ENCODE results near the gene PPP1R15A.

PPP1R15A gene

DNA sequence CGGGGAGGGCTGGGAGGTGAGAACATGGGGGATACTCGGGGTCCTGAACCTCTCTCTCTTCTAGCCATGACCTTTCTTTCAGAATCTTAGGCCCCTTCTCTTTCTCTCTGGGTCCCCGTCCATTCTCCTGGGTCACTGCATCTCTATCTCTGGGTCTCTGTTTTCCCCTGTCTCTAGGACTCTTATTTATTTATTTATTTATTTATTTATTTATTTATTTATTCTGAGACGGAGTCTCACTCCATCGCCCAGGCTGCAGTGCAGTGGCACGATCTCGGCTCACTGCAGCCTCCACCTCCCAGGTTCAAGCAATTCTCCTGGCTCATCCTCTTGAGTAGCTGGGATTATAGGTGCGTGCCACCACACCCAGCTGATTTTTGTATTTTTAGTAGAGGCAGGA is 47.0 kb downstream of the PPP1R15A start (continued):
- TF ChIP-seq, protein P1, sequence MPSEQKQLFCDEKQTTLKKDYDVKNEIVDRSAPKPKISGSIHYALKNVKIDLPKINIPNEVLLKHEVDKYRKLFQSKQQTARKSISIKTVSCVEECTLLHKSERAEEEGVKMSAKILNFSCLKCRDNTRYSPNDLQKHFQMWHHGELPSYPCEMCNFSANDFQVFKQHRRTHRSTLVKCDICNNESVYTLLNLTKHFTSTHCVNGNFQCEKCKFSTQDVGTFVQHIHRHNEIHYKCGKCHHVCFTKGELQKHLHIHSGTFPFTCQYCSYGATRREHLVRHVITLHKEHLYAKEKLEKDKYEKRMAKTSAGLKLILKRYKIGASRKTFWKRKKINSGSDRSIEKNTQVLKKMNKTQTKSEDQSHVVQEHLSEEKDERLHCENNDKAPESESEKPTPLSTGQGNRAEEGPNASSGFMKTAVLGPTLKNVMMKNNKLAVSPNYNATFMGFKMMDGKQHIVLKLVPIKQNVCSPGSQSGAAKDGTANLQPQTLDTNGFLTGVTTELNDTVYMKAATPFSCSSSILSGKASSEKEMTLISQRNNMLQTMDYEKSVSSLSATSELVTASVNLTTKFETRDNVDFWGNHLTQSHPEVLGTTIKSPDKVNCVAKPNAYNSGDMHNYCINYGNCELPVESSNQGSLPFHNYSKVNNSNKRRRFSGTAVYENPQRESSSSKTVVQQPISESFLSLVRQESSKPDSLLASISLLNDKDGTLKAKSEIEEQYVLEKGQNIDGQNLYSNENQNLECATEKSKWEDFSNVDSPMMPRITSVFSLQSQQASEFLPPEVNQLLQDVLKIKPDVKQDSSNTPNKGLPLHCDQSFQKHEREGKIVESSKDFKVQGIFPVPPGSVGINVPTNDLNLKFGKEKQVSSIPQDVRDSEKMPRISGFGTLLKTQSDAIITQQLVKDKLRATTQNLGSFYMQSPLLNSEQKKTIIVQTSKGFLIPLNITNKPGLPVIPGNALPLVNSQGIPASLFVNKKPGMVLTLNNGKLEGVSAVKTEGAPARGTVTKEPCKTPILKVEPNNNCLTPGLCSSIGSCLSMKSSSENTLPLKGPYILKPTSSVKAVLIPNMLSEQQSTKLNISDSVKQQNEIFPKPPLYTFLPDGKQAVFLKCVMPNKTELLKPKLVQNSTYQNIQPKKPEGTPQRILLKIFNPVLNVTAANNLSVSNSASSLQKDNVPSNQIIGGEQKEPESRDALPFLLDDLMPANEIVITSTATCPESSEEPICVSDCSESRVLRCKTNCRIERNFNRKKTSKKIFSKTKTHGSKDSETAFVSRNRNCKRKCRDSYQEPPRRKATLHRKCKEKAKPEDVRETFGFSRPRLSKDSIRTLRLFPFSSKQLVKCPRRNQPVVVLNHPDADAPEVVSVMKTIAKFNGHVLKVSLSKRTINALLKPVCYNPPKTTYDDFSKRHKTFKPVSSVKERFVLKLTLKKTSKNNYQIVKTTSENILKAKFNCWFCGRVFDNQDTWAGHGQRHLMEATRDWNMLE (tag by site-specific recombination; conservative IDR thresholded peaks at IDR 0.05; ENCODE audit: low read depth), result peak; percentile 79
- TF ChIP-seq ZNF140 (tag by site-specific recombination; IDR thresholded peaks at IDR 0.05) (peak; percentile 54; the same call in 1 of the 2 replicates), ZNF404 (tag by site-specific recombination; IDR thresholded peaks at IDR 0.05) (peak; percentile 57; the same call in 1 of the 2 replicates), ZNF654 (tag by site-specific recombination; IDR thresholded peaks at IDR 0.05; ENCODE audit: low read depth) (peak; percentile 15; the same call in 1 of the 2 replicates), ZNF394 (tag by site-specific recombination; IDR thresholded peaks at IDR 0.05; ENCODE audit: borderline replicate concordance) (peak; percentile 95), ZXDB (tag by site-specific recombination; IDR thresholded peaks at IDR 0.05) (peak; percentile 39; the same call in 1 of the 2 replicates), ZNF623 (tag by site-specific recombination; IDR thresholded peaks at IDR 0.05) (peak; percentile 77), ZNF354C (tag by site-specific recombination; IDR thresholded peaks at IDR 0.05; ENCODE audit: borderline replicate concordance, low read depth) (0 out of 2 replicates have a peak, but pooled peaks have one; percentile 57), ZNF558 (tag by site-specific recombination; IDR thresholded peaks at IDR 0.05) (0 out of 2 replicates have a peak, but pooled peaks have one; percentile 59), ZNF223 (tag by site-specific recombination; IDR thresholded peaks at IDR 0.05) (0 out of 2 replicates have a peak, but pooled peaks have one; percentile 16), ZNF555 (tag by site-specific recombination; conservative IDR thresholded peaks at IDR 0.05) (peak; percentile 59)

DNA sequence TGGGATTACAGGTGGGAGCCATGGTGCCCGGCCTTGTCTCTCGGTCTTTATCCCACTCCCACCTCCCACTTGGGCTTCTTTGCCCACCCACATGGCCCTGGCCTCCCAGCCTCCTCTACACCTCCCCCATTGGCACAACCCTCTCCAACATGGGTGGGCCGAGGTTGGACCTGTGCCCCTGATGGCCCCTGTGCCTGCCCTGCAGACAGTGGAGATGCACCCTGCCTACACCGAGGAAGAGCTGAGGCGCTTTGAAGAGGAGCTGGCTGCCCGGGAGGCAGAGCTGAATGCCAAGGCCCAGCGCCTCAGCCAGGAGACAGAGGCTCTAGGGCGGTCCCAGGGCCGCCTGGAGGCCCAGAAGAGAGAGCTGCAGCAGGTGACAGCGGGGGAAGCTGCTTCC is 48.7 kb downstream of the PPP1R15A start:
- H3K4me1 ChIP-seq (ENCODE audit: control insufficient read depth, insufficient read depth, low read length), result no peaks in the 10 kb centered on the region
- peaks cover 18 to 42% of the 10 kb centered on the region in 2 experiments; a peak in 2 of 3 replicates for H3K36me3 ChIP-seq (ENCODE audit: control insufficient read depth in 2 of 2, insufficient read depth in 1 of 2, low read length in 2 of 2)
- H3K4me3 ChIP-seq (ENCODE audit: low read depth, low read length), result no peak overlapping the region
- no peak for TF ChIP-seq MZF1 (tag by site-specific recombination; IDR thresholded peaks at IDR 0.05; ENCODE audit: borderline replicate concordance)
- 0 out of 2 replicates have a peak, but pooled peaks have one; percentile 20 for TF ChIP-seq ZFHX2 (tag by site-specific recombination; conservative IDR thresholded peaks at IDR 0.05)
- CTCF ChIA-PET, result interaction anchor here (0.6 kb wide), 1 partner anchor 53 kb away, joined by 3 read pairs; no protein-coding TSS in a partner anchor
- POLR2A ChIA-PET, result interaction anchor here (0.5 kb wide), 1 partner anchor 76 kb away, joined by 3 read pairs; no protein-coding TSS in a partner anchor
- no peak overlapping the region for H3K27ac ChIP-seq (ENCODE audit: extremely low read depth, low read depth, low read length)
- H3K9me3 ChIP-seq (ENCODE audit: control insufficient read depth, insufficient read depth, low read depth, low read length), result no peaks in the 10 kb centered on the region

DNA sequence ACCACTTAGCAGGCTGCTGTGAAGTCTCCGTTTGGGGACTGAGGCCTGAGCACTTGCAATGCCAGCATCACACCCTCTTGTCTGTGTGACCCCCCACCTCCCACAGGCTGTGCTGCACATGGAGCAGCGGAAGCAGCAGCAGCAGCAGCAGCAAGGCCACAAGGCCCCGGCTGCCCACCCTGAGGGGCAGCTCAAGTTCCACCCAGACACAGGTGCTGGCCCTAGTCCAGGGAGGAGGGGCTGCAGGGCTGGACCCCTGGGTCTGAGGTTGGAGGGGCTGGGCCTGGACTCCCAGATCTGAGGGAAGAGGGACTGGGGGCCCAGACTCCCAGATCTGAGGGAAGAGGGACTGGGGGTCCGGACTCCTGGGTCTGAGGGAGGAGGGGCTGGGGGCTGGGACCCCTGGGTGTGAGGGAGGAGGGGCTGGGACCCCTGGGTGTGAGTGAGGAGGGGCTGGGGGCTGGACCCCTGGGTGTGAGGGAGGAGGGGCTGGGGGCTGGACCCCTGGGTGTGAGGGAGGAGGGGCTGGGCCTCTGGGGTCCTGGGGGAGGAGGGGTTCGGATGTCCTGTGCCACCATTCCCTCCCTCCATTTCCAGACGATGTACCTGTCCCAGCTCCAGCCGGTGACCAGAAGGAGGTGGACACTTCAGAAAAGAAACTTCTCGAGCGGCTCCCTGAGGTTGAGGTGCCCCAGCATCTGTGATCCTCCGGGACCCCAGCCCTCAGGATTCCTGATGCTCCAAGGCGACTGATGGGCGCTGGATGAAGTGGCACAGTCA is 49.7 kb downstream of the PPP1R15A start:
- Histone ChIP-seq H3K4me1 (ENCODE audit: control insufficient read depth, insufficient read depth, low read length) (no peaks in the 10 kb centered on the region), H3K4me3 (ENCODE audit: low read depth, low read length) (no peak overlapping the region), H3K27ac (ENCODE audit: extremely low read depth, low read depth, low read length) (no peak overlapping the region), H3K36me3 (ENCODE audit: control insufficient read depth in 2 of 2, insufficient read depth in 1 of 2, low read length in 2 of 2) (peaks cover 15 to 40% of the 10 kb centered on the region in 2 experiments; a peak in 2 of 3 replicates), H3K9me3 (ENCODE audit: control insufficient read depth, insufficient read depth, low read depth, low read length) (no peaks in the 10 kb centered on the region)
- POLR2A ChIA-PET, result interaction anchor here (0.5 to 0.7 kb wide), 3 partner anchors 77 to 1214 kb away, joined by 3 read pairs; no protein-coding TSS in a partner anchor
- TF ChIP-seq KLF9 (tag by site-specific recombination; IDR thresholded peaks at IDR 0.05; ENCODE audit: low read depth), result no peak
- no peak for TF ChIP-seq SCRT2 (tag by site-specific recombination; IDR thresholded peaks at IDR 0.05)
- CTCF ChIA-PET, result no interaction called here

Measured in HEK293 (cell line).